Measurements from ENCODE around the gene SEMA4C. TPM values are rescaled to one million over a fixed set of nuclear protein-coding genes. Genes with fewer than 3 reads are reported as not detected.

Gene SEMA4C
- total and polyA plus RNA-seq, 9 of the 15 experiments (the other 6 are each of a cell fraction or from before 2014, with no cell fraction given): 0.32 to 59.7 (median 23.9) TPM

DNA sequence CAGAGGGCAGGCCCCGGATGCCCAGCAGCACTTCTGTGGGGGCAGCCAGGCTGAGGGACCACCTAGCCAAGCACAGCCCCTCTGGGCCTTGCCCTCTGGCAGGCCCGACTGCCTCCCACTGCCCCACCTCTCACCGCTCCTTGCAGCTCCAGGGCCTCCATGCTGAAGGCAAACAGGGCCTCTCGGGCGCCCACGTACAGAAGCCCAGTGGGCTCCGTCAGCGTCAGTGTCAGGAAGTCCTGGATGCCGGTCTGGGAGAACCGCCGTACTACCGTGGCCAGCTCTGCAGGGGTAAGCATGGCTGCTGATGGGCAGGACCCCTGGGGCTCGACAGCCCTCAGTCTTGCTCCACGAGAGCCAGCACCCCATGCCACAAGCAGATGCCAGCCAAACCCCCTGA lies 3.7 kb downstream of the SEMA4C start:
- no peak for DNase-seq (ENCODE audit: extremely low read depth in 1 of 4, low spot score in 3 of 4)
- Histone ChIP-seq H2AFZ (ENCODE audit: low read depth, low read length) (no peak overlapping the region), H3K27ac (ENCODE audit: extremely low read depth, low read depth, low read length) (no peak overlapping the region), H3K9ac (ENCODE audit: insufficient read depth in 1 of 2, low read depth in 2 of 2, low read length in 2 of 2) (peak overlapping the region; percentile 90 to 100; a peak in 3 of 4 replicates), H3K9me1 (ENCODE audit: control insufficient read depth, insufficient read depth, low read length) (peaks cover 8% of the 10 kb centered on the region), H3K27me3 (ENCODE audit: control insufficient read depth in 2 of 2, insufficient read depth in 2 of 2, low read length in 2 of 2) (no peaks in the 10 kb centered on the region), H3K4me3 (no peak overlapping the region), H3K4me2 (ENCODE audit: insufficient read depth, low read length) (peak overlapping the region; percentile 93; the same call in 1 of the 2 replicates), H3K4me1 (replicated peaks in 1 of 2; ENCODE audit: control insufficient read depth in 2 of 2, insufficient read depth in 2 of 2, low read length in 2 of 2) (peaks cover 11 to 78% of the 10 kb centered on the region in 2 experiments; a peak in 4 of 5 replicates), H3K9me3 (replicated peaks; ENCODE audit: control insufficient read depth, insufficient read depth, low read depth, low read length) (no peaks in the 10 kb centered on the region), H4K20me1 (replicated peaks; ENCODE audit: control insufficient read depth, insufficient read depth, low read length) (peaks cover 16% of the 10 kb centered on the region; the same call in 1 of the 2 replicates), H3K79me2 (ENCODE audit: control insufficient read depth, insufficient read depth, low read length) (peaks cover 73% of the 10 kb centered on the region), H3K36me3 (ENCODE audit: control insufficient read depth, insufficient read depth, low read length) (peaks cover 70% of the 10 kb centered on the region)
- in situ Hi-C loops (cut with MboI): loop anchor here (25.0 kb wide), 1 partner anchor 246 kb away; the partner anchor contains the start of gene ANKRD36
- TF ChIP-seq POLR2G (IDR thresholded peaks at IDR 0.05; ENCODE audit: low read depth, low read length) (peak; percentile 57; the same call in 1 of the 2 replicates), RBFOX2 (IDR thresholded peaks at IDR 0.05; ENCODE audit: low read depth, low read length) (peak; percentile 49; the same call in 1 of the 2 replicates), CREM (IDR thresholded peaks at IDR 0.05; ENCODE audit: low read depth) (no peak), TEAD2 (tag; IDR thresholded peaks at IDR 0.05) (no peak)
- ATAC-seq: no peak
- CTCF ChIA-PET (ENCODE audit: low intra/inter-chr PET ratio): interaction anchor here (0.6 kb wide), 1 partner anchor 8 kb away, joined by 3 read pairs; the partner anchor contains the start of gene ANKRD39
- no TSS peak for BruUV-seq (replicated peaks)
- intact Hi-C loops (cut with micrococcal nuclease): no loop called here
- POLR2A ChIA-PET: no interaction called here
- WGBS (ENCODE audit: insufficient coverage, low coverage, missing lambda C conversion rate): 91% methylated on average over 9 of the region's 14 CpGs
- no peak for FAIRE-seq

DNA sequence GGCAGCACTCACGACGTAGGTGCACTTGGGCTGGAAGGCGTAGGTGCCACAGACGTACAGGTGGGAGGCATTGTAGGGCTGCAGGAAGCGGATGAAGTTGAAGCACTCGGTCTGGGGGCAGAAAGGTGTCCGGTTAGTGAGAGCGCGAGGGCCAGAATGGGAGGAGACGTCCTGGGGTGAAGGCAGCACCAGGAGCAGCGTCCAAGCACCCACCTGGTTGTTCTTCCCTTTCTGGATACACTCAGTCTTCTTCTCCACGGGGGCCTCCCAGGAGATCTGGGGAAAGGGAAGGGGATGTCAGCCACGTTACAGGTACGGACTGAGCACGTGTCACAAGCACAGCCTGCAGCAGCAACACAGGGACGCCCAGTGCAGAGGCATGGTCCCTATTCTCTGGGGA lies 4.2 kb downstream of the SEMA4C start:
- FAIRE-seq: no peak
- no TSS peak for BruUV-seq (replicated peaks)
- H3K36me3 ChIP-seq (ENCODE audit: control insufficient read depth, insufficient read depth, low read length): peaks cover 74% of the 10 kb centered on the region
- TF ChIP-seq ZNF445 (CRISPR knock-in tag; IDR thresholded peaks at IDR 0.05; ENCODE audit: low read depth): no peak
- no peak for TF ChIP-seq ZBED1 (IDR thresholded peaks at IDR 0.05)
- TF ChIP-seq SMARCE1 (IDR thresholded peaks at IDR 0.05): no peak
- no peak for TF ChIP-seq WHSC1 (IDR thresholded peaks at IDR 0.05; ENCODE audit: low read length)
- no peak for TF ChIP-seq JUNB (CRISPR knock-in tag; conservative IDR thresholded peaks at IDR 0.05)
- TF ChIP-seq PTRF (tag; IDR thresholded peaks at IDR 0.05): no peak
- TF ChIP-seq ILK (tag; IDR thresholded peaks at IDR 0.05; ENCODE audit: borderline replicate concordance, low read depth): no peak
- no peak for TF ChIP-seq NONO (IDR thresholded peaks at IDR 0.05; ENCODE audit: low read depth in 2 of 2, low read length in 1 of 2)
- TF ChIP-seq RBBP5 (IDR thresholded peaks at IDR 0.05; ENCODE audit: borderline replicate concordance, insufficient read depth, low read length, poor library complexity, severe bottlenecking): no peak
- TF ChIP-seq PHF20 (IDR thresholded peaks at IDR 0.05; ENCODE audit: partially characterized antibody): no peak
- 92% methylated on average over 9 of the region's 16 CpGs for WGBS (ENCODE audit: insufficient coverage, low coverage, missing lambda C conversion rate)
- no peak for ATAC-seq
- peaks cover 8% of the 10 kb centered on the region for H3K9me1 ChIP-seq (ENCODE audit: control insufficient read depth, insufficient read depth, low read length)
- H3K79me2 ChIP-seq (ENCODE audit: control insufficient read depth, insufficient read depth, low read length): peaks cover 68% of the 10 kb centered on the region
- H3K4me1 ChIP-seq (replicated peaks in 1 of 2; ENCODE audit: control insufficient read depth in 2 of 2, insufficient read depth in 2 of 2, low read length in 2 of 2): peaks cover 8 to 78% of the 10 kb centered on the region in 2 experiments; a peak in 4 of 5 replicates
- no peak for DNase-seq (ENCODE audit: extremely low read depth in 1 of 4, low spot score in 3 of 4)
- H3K9ac ChIP-seq (ENCODE audit: insufficient read depth in 1 of 2, low read depth in 2 of 2, low read length in 2 of 2): peak overlapping the region in 1 of 2 experiments; percentile 100; a peak in 2 of 4 replicates
- no peaks in the 10 kb centered on the region for H3K27me3 ChIP-seq (ENCODE audit: control insufficient read depth in 2 of 2, insufficient read depth in 2 of 2, low read length in 2 of 2)
- H3K4me2 ChIP-seq (ENCODE audit: insufficient read depth, low read length): no peak overlapping the region
- H3K27ac ChIP-seq (ENCODE audit: extremely low read depth, low read depth, low read length): no peak overlapping the region; the same call in 2 of the 3 replicates
- no peaks in the 10 kb centered on the region for H3K9me3 ChIP-seq (replicated peaks; ENCODE audit: control insufficient read depth, insufficient read depth, low read depth, low read length)
- in situ Hi-C loops (cut with MboI) (loop anchor here (25.0 kb wide), 1 partner anchor 247 kb away; the partner anchor contains the start of gene ANKRD36), intact Hi-C loops (cut with micrococcal nuclease) (no loop called here)
- no peak overlapping the region for H2AFZ ChIP-seq (ENCODE audit: low read depth, low read length)
- H3K4me3 ChIP-seq: no peak overlapping the region
- ChIA-PET CTCF (ENCODE audit: low intra/inter-chr PET ratio) (interaction anchor here (0.6 kb wide), 1 partner anchor 8 kb away, joined by 3 read pairs; the partner anchor contains the start of gene ANKRD39), POLR2A (no interaction called here)
- peaks cover 16% of the 10 kb centered on the region; the same call in 1 of the 2 replicates for H4K20me1 ChIP-seq (replicated peaks; ENCODE audit: control insufficient read depth, insufficient read depth, low read length)
